ENCODE measurements around the gene NR1D2.
"Not testable (repeated sequence)": the region's sequence is repeated elsewhere in the genome, so short reads cannot be mapped to it uniquely, and the experiment has no call there.

The NR1D2 gene

GRCh38 chr3:23915537-23916108 is 29.5 kb upstream of the NR1D2 start:
- Histone ChIP-seq H3K79me2 (ENCODE audit: insufficient read depth, low read depth) (peaks cover 21% of the 10 kb centered on the region), H3K4me3 (IDR thresholded peaks at IDR 0.05; ENCODE audit: insufficient read depth, low read depth, low read length) (no peak overlapping the region), H3K27me3 (ENCODE audit: insufficient read depth, low read depth) (no peaks in the 10 kb centered on the region), H3K36me3 (ENCODE audit: insufficient read depth) (peaks cover 7% of the 10 kb centered on the region; the same call in 1 of the 2 replicates), H4K20me1 (ENCODE audit: insufficient read depth) (peaks cover 3% of the 10 kb centered on the region; the same call in 1 of the 2 replicates), H3K4me1 (ENCODE audit: low read depth, poor library complexity, severe bottlenecking) (peaks cover 35% of the 10 kb centered on the region), H3K4me2 (peak overlapping the region; percentile 64; the same call in 1 of the 2 replicates), H3K27ac (no peak overlapping the region), H2AFZ (ENCODE audit: low read depth) (no peak overlapping the region), H3K9ac (no peak overlapping the region)
- TF ChIP-seq, protein P1, sequence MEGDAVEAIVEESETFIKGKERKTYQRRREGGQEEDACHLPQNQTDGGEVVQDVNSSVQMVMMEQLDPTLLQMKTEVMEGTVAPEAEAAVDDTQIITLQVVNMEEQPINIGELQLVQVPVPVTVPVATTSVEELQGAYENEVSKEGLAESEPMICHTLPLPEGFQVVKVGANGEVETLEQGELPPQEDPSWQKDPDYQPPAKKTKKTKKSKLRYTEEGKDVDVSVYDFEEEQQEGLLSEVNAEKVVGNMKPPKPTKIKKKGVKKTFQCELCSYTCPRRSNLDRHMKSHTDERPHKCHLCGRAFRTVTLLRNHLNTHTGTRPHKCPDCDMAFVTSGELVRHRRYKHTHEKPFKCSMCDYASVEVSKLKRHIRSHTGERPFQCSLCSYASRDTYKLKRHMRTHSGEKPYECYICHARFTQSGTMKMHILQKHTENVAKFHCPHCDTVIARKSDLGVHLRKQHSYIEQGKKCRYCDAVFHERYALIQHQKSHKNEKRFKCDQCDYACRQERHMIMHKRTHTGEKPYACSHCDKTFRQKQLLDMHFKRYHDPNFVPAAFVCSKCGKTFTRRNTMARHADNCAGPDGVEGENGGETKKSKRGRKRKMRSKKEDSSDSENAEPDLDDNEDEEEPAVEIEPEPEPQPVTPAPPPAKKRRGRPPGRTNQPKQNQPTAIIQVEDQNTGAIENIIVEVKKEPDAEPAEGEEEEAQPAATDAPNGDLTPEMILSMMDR (conservative IDR thresholded peaks at IDR 0.05; ENCODE audit: low read depth, low read length): no peak

GRCh38 chr3:23916152-23916885 is 28.8 kb upstream of the NR1D2 start:
- no peak overlapping the region for H3K27ac ChIP-seq
- H2AFZ ChIP-seq (ENCODE audit: low read depth): peak overlapping the region; percentile 71
- H3K4me2 ChIP-seq: peak overlapping the region; percentile 64
- no peak overlapping the region for H3K4me3 ChIP-seq (IDR thresholded peaks at IDR 0.05; ENCODE audit: insufficient read depth, low read depth, low read length)
- peak overlapping the region; percentile 49; the same call in 1 of the 2 replicates for H3K9ac ChIP-seq
- H3K36me3 ChIP-seq (ENCODE audit: insufficient read depth): peaks cover 7% of the 10 kb centered on the region; the same call in 1 of the 2 replicates
- H3K79me2 ChIP-seq (ENCODE audit: insufficient read depth, low read depth): peaks cover 21% of the 10 kb centered on the region
- peaks cover 35% of the 10 kb centered on the region for H3K4me1 ChIP-seq (ENCODE audit: low read depth, poor library complexity, severe bottlenecking)
- H3K27me3 ChIP-seq (ENCODE audit: insufficient read depth, low read depth): no peaks in the 10 kb centered on the region
- TF ChIP-seq, protein P1 (conservative IDR thresholded peaks at IDR 0.05; ENCODE audit: low read depth, low read length): no peak
- peaks cover 3% of the 10 kb centered on the region; the same call in 1 of the 2 replicates for H4K20me1 ChIP-seq (ENCODE audit: insufficient read depth)

DNA sequence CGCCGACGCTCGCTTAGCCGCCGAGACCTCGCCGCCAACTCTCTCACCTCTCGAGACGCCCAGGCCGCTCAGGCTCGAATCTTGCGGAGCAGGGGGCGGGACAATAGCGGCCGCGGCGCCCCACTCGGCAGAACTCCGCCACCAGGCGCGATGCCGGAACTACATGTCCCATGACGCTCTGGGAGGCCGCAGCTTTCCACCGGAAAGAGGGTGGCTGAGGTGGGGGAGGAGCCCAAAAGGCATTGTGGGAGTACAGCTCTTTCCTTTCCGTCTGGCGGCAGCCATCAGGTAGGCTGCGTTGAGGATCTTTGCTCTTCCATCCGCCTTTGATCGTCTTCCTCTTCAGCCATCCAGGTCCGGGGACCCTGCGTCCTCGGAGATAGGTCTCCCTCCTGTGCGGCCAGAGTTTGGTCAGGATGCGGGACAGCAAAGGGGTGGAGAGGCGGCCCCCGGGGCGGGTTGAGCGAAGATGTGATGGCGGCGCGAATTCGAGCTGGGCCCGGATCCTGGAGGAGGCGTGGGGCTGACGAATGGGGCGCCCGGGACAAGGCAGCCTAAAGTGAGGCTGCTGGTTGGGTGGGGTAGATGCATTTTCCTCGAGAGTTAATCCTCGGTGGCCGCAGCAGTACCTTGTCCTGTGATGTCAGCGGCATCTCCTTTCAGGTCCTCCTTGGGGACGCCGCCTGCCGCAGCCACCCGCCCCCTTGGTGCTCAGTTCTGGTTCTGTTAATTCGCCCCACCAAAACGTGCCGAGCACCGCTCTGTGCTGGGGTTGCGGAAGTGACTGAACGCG is 28.0 kb upstream of the NR1D2 start, which contains the start of the genes NKIRAS1 and RPL15:
TSS of gene NKIRAS1 (minus strand) at position 105 of the 793 bp plus-strand sequence. CDS start 6,086 bp downstream, outside the sequence.
TSS of gene RPL15 (plus strand) at position 247 of the 793 bp plus-strand sequence. CDS start 728 bp downstream, outside the sequence.
- TF ChIP-seq, protein P1 (conservative IDR thresholded peaks at IDR 0.05; ENCODE audit: low read depth, low read length): peak; percentile 30
- peaks cover 3% of the 10 kb centered on the region; the same call in 1 of the 2 replicates for H4K20me1 ChIP-seq (ENCODE audit: insufficient read depth)
- no peak within 1 kb of the TSS for H3K4me3 ChIP-seq (IDR thresholded peaks at IDR 0.05; ENCODE audit: insufficient read depth, low read depth, low read length)
- peaks cover 21% of the 10 kb centered on the region for H3K79me2 ChIP-seq (ENCODE audit: insufficient read depth, low read depth)
- H3K4me1 ChIP-seq (ENCODE audit: low read depth, poor library complexity, severe bottlenecking): peaks cover 35% of the 10 kb centered on the region
- H3K27ac ChIP-seq: peak within 1 kb of the TSS; percentile 83
- peak within 1 kb of the TSS; percentile 95 for H3K9ac ChIP-seq
- no peaks in the 10 kb centered on the region for H3K27me3 ChIP-seq (ENCODE audit: insufficient read depth, low read depth)
- H3K36me3 ChIP-seq (ENCODE audit: insufficient read depth): peaks cover 7% of the 10 kb centered on the region; the same call in 1 of the 2 replicates
- H3K4me2 ChIP-seq: peak within 1 kb of the TSS; percentile 73
- H2AFZ ChIP-seq (ENCODE audit: low read depth): peak within 1 kb of the TSS; percentile 71

DNA sequence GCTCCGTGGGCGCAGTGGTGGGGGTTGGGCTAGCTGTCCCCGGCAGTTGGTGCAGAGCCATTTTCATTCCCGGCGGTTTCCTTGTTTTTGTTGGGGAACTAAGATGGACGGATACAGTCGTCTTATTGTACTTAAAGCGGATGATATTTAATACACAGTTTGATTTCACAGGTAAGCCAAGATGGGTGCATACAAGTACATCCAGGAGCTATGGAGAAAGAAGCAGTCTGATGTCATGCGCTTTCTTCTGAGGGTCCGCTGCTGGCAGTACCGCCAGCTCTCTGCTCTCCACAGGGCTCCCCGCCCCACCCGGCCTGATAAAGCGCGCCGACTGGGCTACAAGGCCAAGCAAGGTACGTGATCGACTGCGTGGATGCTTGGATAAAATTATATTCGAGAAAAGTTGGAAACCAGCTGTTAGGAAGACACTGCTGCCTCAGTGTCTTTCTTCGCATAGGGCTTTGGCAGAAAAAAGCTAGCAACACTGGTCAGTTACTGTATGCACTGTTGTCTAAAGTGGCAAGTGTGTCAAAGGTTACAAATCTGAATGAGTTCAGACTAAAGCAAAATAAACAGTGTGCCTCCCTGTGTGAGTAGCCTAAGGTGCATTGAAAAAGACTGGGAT is 27.3 kb upstream of the NR1D2 start:
- Histone ChIP-seq H3K4me1 (ENCODE audit: low read depth, poor library complexity, severe bottlenecking) (peaks cover 35% of the 10 kb centered on the region), H3K79me2 (ENCODE audit: insufficient read depth, low read depth) (peaks cover 21% of the 10 kb centered on the region), H3K27ac (peak overlapping the region; percentile 83), H3K9ac (peak overlapping the region; percentile 95), H2AFZ (ENCODE audit: low read depth) (peak overlapping the region; percentile 69; the same call in 1 of the 2 replicates), H3K4me2 (peak overlapping the region; percentile 73)
- not testable (repeated sequence) for H3K4me3 ChIP-seq (IDR thresholded peaks at IDR 0.05; ENCODE audit: insufficient read depth, low read depth, low read length); H3K27me3 ChIP-seq (ENCODE audit: insufficient read depth, low read depth); H3K36me3 ChIP-seq (ENCODE audit: insufficient read depth); H4K20me1 ChIP-seq (ENCODE audit: insufficient read depth)

DNA sequence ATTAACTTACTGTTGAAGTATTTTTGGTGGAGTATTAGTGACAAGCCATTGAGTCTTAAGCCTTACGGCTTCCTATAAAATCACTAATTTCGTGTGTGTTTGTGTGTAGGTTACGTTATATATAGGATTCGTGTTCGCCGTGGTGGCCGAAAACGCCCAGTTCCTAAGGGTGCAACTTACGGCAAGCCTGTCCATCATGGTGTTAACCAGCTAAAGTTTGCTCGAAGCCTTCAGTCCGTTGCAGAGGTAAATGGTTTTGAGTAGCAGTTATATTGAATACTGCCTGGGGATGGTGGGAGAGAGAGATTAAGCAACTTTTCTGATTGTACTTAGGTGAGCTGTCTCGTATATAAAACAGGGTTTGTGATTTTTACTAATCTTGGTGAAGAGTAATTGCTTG is 26.8 kb upstream of the NR1D2 start:
- H3K79me2 ChIP-seq (ENCODE audit: insufficient read depth, low read depth): peaks cover 21% of the 10 kb centered on the region
- not testable (repeated sequence) for H3K27me3 ChIP-seq (ENCODE audit: insufficient read depth, low read depth); H3K9ac ChIP-seq; H4K20me1 ChIP-seq (ENCODE audit: insufficient read depth); H3K36me3 ChIP-seq (ENCODE audit: insufficient read depth); H2AFZ ChIP-seq (ENCODE audit: low read depth); H3K4me3 ChIP-seq (IDR thresholded peaks at IDR 0.05; ENCODE audit: insufficient read depth, low read depth, low read length)
- H3K4me1 ChIP-seq (ENCODE audit: low read depth, poor library complexity, severe bottlenecking): peaks cover 31% of the 10 kb centered on the region
- H3K4me2 ChIP-seq: peak overlapping the region; percentile 73
- peak overlapping the region; percentile 83; the same call in 1 of the 2 replicates for H3K27ac ChIP-seq

Measured in KMS-11 (cell line).